ENCODE measurements around the gene UFSP2.

UFSP2 gene

GRCh38 chr4:185426960-185427688 is 1.4 kb upstream of the UFSP2 start:
- in situ Hi-C loops (cut with MboI; ENCODE audit: low sequenced_read_pairs), result no loop called here

GRCh38 chr4:185424905-185425646 is 688 bp downstream of the UFSP2 start:
- in situ Hi-C loops (cut with MboI; ENCODE audit: low sequenced_read_pairs), result no loop called here

GRCh38 chr4:185421366-185422124 is 4.2 kb downstream of the UFSP2 start:
- in situ Hi-C loops (cut with MboI; ENCODE audit: low sequenced_read_pairs), result no loop called here

GRCh38 chr4:185416955-185417354 is 8.8 kb downstream of the UFSP2 start:
- in situ Hi-C loops (cut with MboI; ENCODE audit: low sequenced_read_pairs), result no loop called here

- in situ Hi-C loops (cut with MboI; ENCODE audit: low sequenced_read_pairs), result no loop called here
Measured at GRCh38 chr4:185412412-185412811, 13.4 kb downstream of the UFSP2 start.

GRCh38 chr4:185411849-185412248 is 13.9 kb downstream of the UFSP2 start:
- in situ Hi-C loops (cut with MboI; ENCODE audit: low sequenced_read_pairs), result no loop called here

- in situ Hi-C loops (cut with MboI; ENCODE audit: low sequenced_read_pairs), result no loop called here
Measured at GRCh38 chr4:185408432-185408831, 17.3 kb downstream of the UFSP2 start.

GRCh38 chr4:185405296-185405999 is 20.3 kb downstream of the UFSP2 start:
- in situ Hi-C loops (cut with MboI; ENCODE audit: low sequenced_read_pairs), result no loop called here

- in situ Hi-C loops (cut with MboI; ENCODE audit: low sequenced_read_pairs), result no loop called here
Measured at GRCh38 chr4:185404031-185404430, 21.7 kb downstream of the UFSP2 start.

- in situ Hi-C loops (cut with MboI; ENCODE audit: low sequenced_read_pairs), result no loop called here
Measured at GRCh38 chr4:185399466-185399865, 26.3 kb downstream of the UFSP2 start.

- in situ Hi-C loops (cut with MboI; ENCODE audit: low sequenced_read_pairs), result no loop called here
Measured at GRCh38 chr4:185398618-185399017, 27.1 kb downstream of the UFSP2 start.

- in situ Hi-C loops (cut with MboI; ENCODE audit: low sequenced_read_pairs), result no loop called here
Measured at GRCh38 chr4:185396724-185397385, 28.9 kb downstream of the UFSP2 start, which contains the start of gene ANKRD37. ANKRD37 (plus strand) TSS chr4:185396841; CDS start chr4:185396924, 83 bp downstream.

- in situ Hi-C loops (cut with MboI; ENCODE audit: low sequenced_read_pairs), result no loop called here
Measured at GRCh38 chr4:185395956-185396723, 29.6 kb downstream of the UFSP2 start.

- in situ Hi-C loops (cut with MboI; ENCODE audit: low sequenced_read_pairs), result no loop called here
Measured at GRCh38 chr4:185395238-185395955, 30.4 kb downstream of the UFSP2 start, which contains the start of gene LRP2BP. LRP2BP (minus strand) TSS chr4:185395924; CDS start chr4:185378186, 17,738 bp downstream.

GRCh38 chr4:185394568-185395237 is 31.1 kb downstream of the UFSP2 start:
- in situ Hi-C loops (cut with MboI; ENCODE audit: low sequenced_read_pairs), result no loop called here

- in situ Hi-C loops (cut with MboI; ENCODE audit: low sequenced_read_pairs), result no loop called here
Measured at GRCh38 chr4:185392156-185392555, 33.6 kb downstream of the UFSP2 start.

- in situ Hi-C loops (cut with MboI; ENCODE audit: low sequenced_read_pairs), result no loop called here
Measured at GRCh38 chr4:185390941-185391340, 34.8 kb downstream of the UFSP2 start.

- in situ Hi-C loops (cut with MboI; ENCODE audit: low sequenced_read_pairs), result no loop called here
Measured at GRCh38 chr4:185387957-185388356, 37.8 kb downstream of the UFSP2 start.

Measured in HL-60/S4 treated with phorbol 12-myristate 13-acetate at 8.2 ng/mL for 4 days and 3 days (cell line).